Activated naive CD8-positive, alpha-beta T cell treated with anti-CD3 and anti-CD28 coated beads for 36 hours (primary cell): Measurements from ENCODE around the gene NFIL3. TPM values are rescaled to one million over a fixed set of nuclear protein-coding genes. Genes with fewer than 3 reads are reported as not detected.

Source experiments
- DNase-seq: peaks from one replicate; pipeline ENCODE4 v3.0.0; 2021
- H3K27ac Mint-ChIP-seq: one replicate; pipeline ENCODE4 v1.8.0; 2022; ENCODE audit warnings: mild to moderate bottlenecking, moderate library complexity, mixed read lengths
- H3K27me3 Mint-ChIP-seq: one replicate; pipeline ENCODE4 v1.8.0; 2022; ENCODE audit warnings: mild to moderate bottlenecking, mixed read lengths
- H3K36me3 Mint-ChIP-seq: one replicate; pipeline ENCODE4 v1.8.0; 2021; ENCODE audit warnings: mild to moderate bottlenecking, mixed read lengths
- H3K4me1 Mint-ChIP-seq: one replicate; pipeline ENCODE4 v1.8.0; 2021; ENCODE audit warnings: mixed read lengths
- H3K4me3 Mint-ChIP-seq: one replicate; pipeline ENCODE4 v1.8.0; 2022; ENCODE audit warnings: mild to moderate bottlenecking, moderate library complexity, mixed read lengths
- H3K9me3 Mint-ChIP-seq: one replicate; pipeline ENCODE4 v1.8.0; 2022; ENCODE audit warnings: mixed read lengths
- total RNA-seq, 2 experiments: library from RNA; stranded (reverse); gene quantifications; one replicate each; pipeline ENCODE4 v1.2.3, GENCODE V29; 2021

Gene NFIL3
- total RNA-seq, 2 experiments from 2014 or later: 23.8 to 25.7 TPM

- H3K4me3 Mint-ChIP-seq: no peak overlapping the region
Measured at GRCh38 chr9:91427873-91428272, 4.2 kb upstream of the NFIL3 start.

GRCh38 chr9:91426123-91426745 is 2.6 kb upstream of the NFIL3 start:
- no peak for DNase-seq
- H3K4me3 Mint-ChIP-seq: no peak overlapping the region
- peaks cover 31% of the 10 kb centered on the region for H3K27me3 Mint-ChIP-seq
- no peaks in the 10 kb centered on the region for H3K9me3 Mint-ChIP-seq
- no peak overlapping the region for H3K27ac Mint-ChIP-seq
- no peaks in the 10 kb centered on the region for H3K36me3 Mint-ChIP-seq
- H3K4me1 Mint-ChIP-seq: peaks cover 34% of the 10 kb centered on the region

More at GRCh38 chr9:91427873-91428272, 4.2 kb upstream of the NFIL3 start:
- no peaks in the 10 kb centered on the region for H3K9me3 Mint-ChIP-seq
- H3K27me3 Mint-ChIP-seq: peaks cover 28% of the 10 kb centered on the region
- peaks cover 26% of the 10 kb centered on the region for H3K4me1 Mint-ChIP-seq
- no peaks in the 10 kb centered on the region for H3K36me3 Mint-ChIP-seq
- no peak overlapping the region for H3K27ac Mint-ChIP-seq
- no peak for DNase-seq

DNA sequence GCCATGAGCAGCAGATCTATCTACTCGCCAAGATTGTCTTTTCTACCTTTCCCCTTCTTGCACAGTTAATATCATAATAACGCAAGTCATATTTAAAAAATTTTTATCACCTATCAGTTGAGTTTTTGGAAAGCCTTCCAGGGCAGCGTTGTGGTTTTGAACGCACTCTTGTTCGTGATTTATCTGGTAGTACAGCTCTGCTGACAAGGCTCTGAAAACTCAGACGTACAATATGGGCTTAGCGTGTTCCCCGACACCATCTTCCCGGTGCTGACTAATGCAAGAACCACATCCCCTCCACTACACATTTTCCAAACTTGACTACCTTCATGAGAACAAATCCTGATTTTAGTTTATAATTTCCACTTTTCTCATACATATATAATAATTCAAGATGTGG is 1.6 kb upstream of the NFIL3 start:
- H3K27me3 Mint-ChIP-seq: peaks cover 39% of the 10 kb centered on the region
- H3K4me3 Mint-ChIP-seq: peak overlapping the region; percentile 81
- H3K27ac Mint-ChIP-seq: peak overlapping the region; percentile 76
- DNase-seq: no peak
- H3K36me3 Mint-ChIP-seq: peaks cover 6% of the 10 kb centered on the region
- no peaks in the 10 kb centered on the region for H3K9me3 Mint-ChIP-seq
- H3K4me1 Mint-ChIP-seq: peaks cover 40% of the 10 kb centered on the region

GRCh38 chr9:91424403-91425176 is 958 bp upstream of the NFIL3 start:
- H3K4me3 Mint-ChIP-seq: peak overlapping the region; percentile 81
- H3K27ac Mint-ChIP-seq: peak overlapping the region; percentile 76
- peak; percentile 65 for DNase-seq
- H3K9me3 Mint-ChIP-seq: no peaks in the 10 kb centered on the region
- peaks cover 45% of the 10 kb centered on the region for H3K4me1 Mint-ChIP-seq
- H3K27me3 Mint-ChIP-seq: peaks cover 45% of the 10 kb centered on the region
- peaks cover 8% of the 10 kb centered on the region for H3K36me3 Mint-ChIP-seq

- Mint-ChIP-seq H3K27me3 (peaks cover 51% of the 10 kb centered on the region), H3K4me3 (peak overlapping the region; percentile 99), H3K36me3 (peaks cover 8% of the 10 kb centered on the region), H3K9me3 (no peaks in the 10 kb centered on the region), H3K27ac (peak overlapping the region; percentile 77), H3K4me1 (peaks cover 55% of the 10 kb centered on the region)
- peak; percentile 68 for DNase-seq
Measured at GRCh38 chr9:91422758-91423711, 597 bp downstream of the NFIL3 start.

GRCh38 chr9:91421971-91422757 is 1.5 kb downstream of the NFIL3 start:
- peak overlapping the region; percentile 51 for H3K27ac Mint-ChIP-seq
- H3K4me3 Mint-ChIP-seq: peak overlapping the region; percentile 99
- no peak for DNase-seq
- peaks cover 53% of the 10 kb centered on the region for H3K4me1 Mint-ChIP-seq
- H3K27me3 Mint-ChIP-seq: peaks cover 58% of the 10 kb centered on the region
- H3K9me3 Mint-ChIP-seq: no peaks in the 10 kb centered on the region
- H3K36me3 Mint-ChIP-seq: peaks cover 8% of the 10 kb centered on the region

DNA sequence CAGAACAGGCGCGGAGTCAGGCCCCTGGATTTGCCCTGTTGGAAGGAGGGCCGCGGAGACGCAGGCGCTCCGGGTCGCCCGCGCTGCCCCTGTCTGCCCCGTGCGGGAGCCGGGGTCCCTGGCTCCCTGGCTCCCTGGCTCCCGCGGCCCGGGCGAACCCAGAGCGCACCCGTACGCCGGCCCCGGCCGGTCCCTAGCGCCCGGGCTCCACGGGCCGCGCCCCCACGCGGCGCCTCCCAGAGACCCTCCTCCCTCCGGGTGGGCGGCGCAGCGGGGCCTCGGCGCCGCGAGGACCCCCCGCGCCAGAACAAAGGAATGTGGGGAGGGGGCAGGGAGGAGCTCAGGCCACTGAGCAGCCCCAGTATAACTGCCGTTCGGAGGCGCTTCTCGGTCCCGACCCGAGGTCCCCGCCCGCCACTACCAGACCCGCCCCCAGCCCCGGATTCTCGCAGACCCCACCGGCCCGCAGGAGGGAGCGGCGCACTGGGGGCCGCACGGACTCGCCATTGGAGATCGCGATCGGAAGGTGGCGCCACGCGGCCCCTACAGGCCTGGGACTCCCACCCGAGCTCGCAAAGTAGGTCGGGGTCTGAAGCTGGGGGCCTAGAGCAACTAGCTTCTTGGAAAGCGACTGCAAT is 2.4 kb downstream of the NFIL3 start:
- peak; percentile 27 for DNase-seq

DNA sequence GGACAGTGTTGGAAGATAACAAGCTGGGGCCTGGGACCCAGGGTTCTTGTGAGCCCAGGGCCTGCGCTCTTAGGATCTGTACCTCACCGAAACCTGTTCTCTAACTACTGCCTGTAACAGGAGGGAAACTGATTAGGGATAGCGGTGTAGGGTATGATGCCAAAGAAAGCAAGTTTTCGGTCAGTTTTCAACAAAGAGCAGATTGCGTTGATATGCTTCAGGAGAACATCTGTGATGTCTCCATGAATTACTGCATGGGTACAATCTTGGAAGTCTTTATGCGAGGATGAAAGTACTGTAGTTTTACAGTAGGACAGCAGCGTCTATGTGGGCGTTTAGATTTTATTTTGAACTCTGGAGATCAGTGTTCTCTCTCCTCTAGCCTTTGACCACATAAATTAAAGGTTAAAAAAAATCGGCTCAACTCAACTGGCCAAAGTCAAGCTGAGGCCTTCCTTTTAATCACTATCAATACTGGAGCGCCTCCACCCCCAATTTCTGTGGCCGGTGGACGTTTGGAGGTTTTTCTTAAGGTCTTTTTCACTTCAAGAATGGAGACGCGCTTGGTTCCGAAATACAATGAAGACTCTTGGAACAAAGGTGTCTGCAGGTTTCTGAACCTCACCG is 3.0 kb downstream of the NFIL3 start:
- H3K36me3 Mint-ChIP-seq: peaks cover 8% of the 10 kb centered on the region
- DNase-seq: no peak
- H3K4me1 Mint-ChIP-seq: peaks cover 56% of the 10 kb centered on the region
- H3K27me3 Mint-ChIP-seq: peaks cover 54% of the 10 kb centered on the region
- peak overlapping the region; percentile 56 for H3K4me3 Mint-ChIP-seq
- H3K9me3 Mint-ChIP-seq: no peaks in the 10 kb centered on the region
- no peak overlapping the region for H3K27ac Mint-ChIP-seq

More for the DNA sequence above, 2.4 kb downstream of the NFIL3 start:
- Mint-ChIP-seq H3K27ac (no peak overlapping the region), H3K36me3 (peaks cover 8% of the 10 kb centered on the region), H3K4me3 (peak overlapping the region; percentile 99), H3K27me3 (peaks cover 57% of the 10 kb centered on the region), H3K9me3 (no peaks in the 10 kb centered on the region), H3K4me1 (peaks cover 56% of the 10 kb centered on the region)

GRCh38 chr9:91419222-91420191 is 4.1 kb downstream of the NFIL3 start:
- H3K27me3 Mint-ChIP-seq: peaks cover 43% of the 10 kb centered on the region
- H3K4me3 Mint-ChIP-seq: no peak overlapping the region
- H3K27ac Mint-ChIP-seq: no peak overlapping the region
- peaks cover 9% of the 10 kb centered on the region for H3K36me3 Mint-ChIP-seq
- DNase-seq: no peak
- peaks cover 54% of the 10 kb centered on the region for H3K4me1 Mint-ChIP-seq
- H3K9me3 Mint-ChIP-seq: no peaks in the 10 kb centered on the region

DNA sequence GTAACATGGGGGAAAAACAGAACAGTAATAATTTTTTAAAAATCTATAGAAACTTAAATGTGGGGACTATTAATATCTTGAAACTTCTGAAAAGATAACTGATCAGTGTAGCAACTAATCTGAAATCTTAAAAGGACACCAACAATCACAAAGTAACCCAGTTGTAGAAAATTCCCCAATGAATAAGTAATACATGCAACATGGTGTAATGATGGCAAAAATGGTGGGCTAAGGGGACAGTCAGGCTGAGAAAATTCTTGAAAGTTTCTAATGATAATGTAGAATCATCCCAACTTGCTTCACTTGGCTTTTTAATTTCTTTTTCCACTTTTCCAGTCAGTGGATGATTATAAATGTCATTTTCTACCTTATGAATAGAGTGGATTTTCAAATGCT is 5.4 kb downstream of the NFIL3 start:
- no peak overlapping the region for H3K4me3 Mint-ChIP-seq

DNA sequence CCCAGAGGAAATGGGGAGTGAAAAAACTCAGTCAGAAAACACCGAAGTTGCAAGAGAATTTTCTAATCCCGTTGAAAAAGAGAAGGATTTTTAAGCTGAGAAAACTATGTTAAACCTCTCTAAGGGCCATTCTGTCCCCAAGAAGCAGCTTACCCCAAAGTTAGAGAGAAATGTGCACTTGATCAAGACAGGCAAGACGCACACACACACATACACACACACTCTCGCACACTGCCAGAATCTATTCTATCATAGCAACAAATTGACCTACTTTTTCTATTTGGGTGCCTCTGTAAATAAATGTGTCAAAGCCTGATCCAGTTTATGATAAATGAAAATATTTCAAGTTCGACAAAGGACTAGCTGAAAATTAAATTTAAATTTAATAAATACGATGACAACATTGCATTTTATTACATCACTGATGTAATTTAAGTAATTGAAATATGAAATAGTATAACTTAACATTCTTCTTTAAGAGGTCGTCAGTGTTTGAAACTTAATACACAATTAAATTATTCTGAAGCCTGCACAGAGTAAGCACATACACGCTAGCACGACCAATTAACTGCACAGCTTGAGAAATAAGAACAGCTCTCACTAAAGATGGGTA is 5.9 kb downstream of the NFIL3 start:
- peaks cover 59% of the 10 kb centered on the region for H3K4me1 Mint-ChIP-seq
- peaks cover 10% of the 10 kb centered on the region for H3K36me3 Mint-ChIP-seq
- H3K4me3 Mint-ChIP-seq: no peak overlapping the region
- H3K27ac Mint-ChIP-seq: no peak overlapping the region
- peaks cover 43% of the 10 kb centered on the region for H3K27me3 Mint-ChIP-seq
- no peaks in the 10 kb centered on the region for H3K9me3 Mint-ChIP-seq
- no peak for DNase-seq

More for the DNA sequence above, 5.4 kb downstream of the NFIL3 start:
- H3K27ac Mint-ChIP-seq: no peak overlapping the region
- peaks cover 43% of the 10 kb centered on the region for H3K27me3 Mint-ChIP-seq
- no peak for DNase-seq
- no peaks in the 10 kb centered on the region for H3K9me3 Mint-ChIP-seq
- peaks cover 59% of the 10 kb centered on the region for H3K4me1 Mint-ChIP-seq
- H3K36me3 Mint-ChIP-seq: peaks cover 10% of the 10 kb centered on the region

DNA sequence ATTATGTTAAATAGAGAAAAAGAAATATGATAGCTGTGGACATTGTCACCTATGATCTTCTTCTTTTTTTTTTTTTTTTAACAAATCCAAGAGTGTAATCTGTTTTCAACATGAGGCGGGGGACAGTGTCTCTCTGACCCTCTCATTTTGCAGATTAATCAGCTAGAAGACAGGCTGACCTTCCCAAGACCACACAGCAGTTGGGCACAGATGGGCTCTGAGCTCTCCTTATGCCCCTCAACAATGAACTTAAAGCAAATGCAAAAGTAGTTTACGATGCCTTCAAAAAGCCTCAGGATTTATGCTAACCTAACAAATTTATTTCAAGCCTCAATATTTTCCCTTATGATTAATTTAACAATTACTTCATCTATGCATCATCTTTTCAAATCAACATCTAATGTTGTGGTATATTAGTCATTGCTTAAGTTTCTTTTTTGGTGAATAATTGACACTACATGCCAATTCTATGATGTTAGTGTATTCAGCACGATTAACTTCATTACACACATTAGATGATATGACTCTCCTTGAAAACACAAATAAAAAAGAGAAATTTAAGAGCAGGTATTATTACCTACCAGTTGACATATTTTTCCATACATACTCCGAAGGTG is 7.4 kb downstream of the NFIL3 start:
- Mint-ChIP-seq H3K36me3 (peaks cover 10% of the 10 kb centered on the region), H3K4me1 (peaks cover 50% of the 10 kb centered on the region), H3K9me3 (no peaks in the 10 kb centered on the region), H3K27me3 (peaks cover 33% of the 10 kb centered on the region), H3K27ac (peak overlapping the region; percentile 48), H3K4me3 (no peak overlapping the region)
- DNase-seq: no peak
